NCI-H748 (cell line): Measurements from ENCODE around the gene OR4S2.

Experiments used
- DNase-seq: peaks from one replicate; lab custom pipeline; 2025; ENCODE audit not compliant: unreplicated experiment; lab: John Stamatoyannopoulos, UW

OR4S2 gene, protein sequence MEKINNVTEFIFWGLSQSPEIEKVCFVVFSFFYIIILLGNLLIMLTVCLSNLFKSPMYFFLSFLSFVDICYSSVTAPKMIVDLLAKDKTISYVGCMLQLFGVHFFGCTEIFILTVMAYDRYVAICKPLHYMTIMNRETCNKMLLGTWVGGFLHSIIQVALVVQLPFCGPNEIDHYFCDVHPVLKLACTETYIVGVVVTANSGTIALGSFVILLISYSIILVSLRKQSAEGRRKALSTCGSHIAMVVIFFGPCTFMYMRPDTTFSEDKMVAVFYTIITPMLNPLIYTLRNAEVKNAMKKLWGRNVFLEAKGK

DNA sequence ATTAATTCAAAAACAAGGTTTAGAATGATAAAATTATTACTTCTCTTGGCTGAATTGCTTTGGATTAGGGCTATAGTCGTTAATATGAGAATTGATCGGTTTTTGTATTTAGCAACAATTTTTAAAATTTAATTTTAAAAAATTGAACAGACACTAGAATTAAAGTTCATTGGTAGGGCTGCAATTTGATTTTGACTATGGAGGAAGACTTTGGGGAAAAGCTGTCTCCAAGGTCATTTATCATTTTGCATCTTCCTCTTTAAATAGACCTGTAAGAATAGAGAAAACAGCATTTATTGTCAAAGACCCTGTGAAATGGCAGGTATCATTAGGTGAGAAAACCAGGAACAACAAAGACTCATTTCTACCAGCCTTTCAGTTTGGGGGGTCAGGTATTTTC, at the start of gene OR4S2:
TSS of gene OR4S2 (plus strand) at position 301 of the 400 bp plus-strand sequence. CDS start 2,577 bp downstream, outside the sequence.
- DNase-seq: no peak

DNA sequence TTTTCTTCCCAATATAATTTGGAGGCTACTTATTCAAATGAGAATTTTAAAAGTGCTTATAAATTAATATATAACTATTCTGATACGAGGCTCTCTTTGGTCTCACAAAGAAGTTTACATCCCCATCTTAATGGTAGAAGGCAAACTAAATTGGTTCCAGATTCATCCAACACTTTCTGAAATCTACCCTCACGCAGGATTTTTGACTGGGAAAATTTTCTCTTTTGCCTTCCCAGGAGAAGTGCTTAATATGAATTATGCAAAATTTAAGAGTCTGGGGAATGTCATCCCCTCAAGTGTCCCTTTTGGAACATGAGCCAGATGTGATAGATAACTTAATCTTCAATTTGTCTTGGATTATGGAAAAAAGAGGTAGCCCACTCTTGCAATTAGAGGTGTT, 40.6 kb upstream of the OR4S2 start, which contains the start of gene OR4C11:
TSS of gene OR4C11 (minus strand) at position 101 of the 400 bp plus-strand sequence. CDS start 3,272 bp downstream, outside the sequence.
- no peak for DNase-seq

DNA sequence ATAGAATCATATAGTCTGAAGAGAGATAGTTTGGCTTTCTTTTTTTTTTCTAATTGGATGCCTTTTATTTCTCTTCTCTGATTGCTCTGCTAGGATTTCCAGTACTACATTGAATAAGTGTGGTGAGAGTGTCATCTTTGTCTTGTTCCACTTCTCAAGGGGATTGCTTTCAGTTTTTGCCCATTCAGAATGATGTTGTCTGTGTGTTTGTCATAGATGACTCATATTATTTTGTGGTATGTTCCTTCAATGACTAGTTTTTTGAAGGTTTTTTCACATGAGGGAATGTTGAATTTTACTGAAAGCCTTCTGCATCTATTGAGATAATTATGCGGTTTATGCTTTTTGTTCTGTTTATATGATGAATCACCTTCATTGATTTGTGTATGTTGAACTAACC, 23.6 kb upstream of the OR4S2 start:
- no peak for DNase-seq

DNA sequence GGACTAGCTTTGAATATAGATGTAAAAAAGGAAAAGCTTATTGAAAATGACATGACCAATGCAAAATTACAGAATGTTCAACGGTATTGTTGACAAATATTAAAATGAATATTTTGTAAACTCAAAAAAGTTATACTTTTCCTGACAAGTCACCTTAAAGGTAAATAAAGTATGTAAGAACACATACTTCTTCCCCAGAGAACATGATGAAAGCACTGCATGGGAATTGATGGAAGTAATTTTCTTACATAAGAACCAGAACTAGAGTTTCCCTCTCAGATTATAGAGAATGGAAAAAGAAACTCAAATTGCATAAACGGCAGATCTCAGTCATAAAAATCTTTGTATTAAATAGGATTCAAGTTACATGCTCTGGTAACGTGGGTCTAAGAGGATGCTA, 13.3 kb upstream of the OR4S2 start, which contains the start of gene OR4P4:
TSS of gene OR4P4 (plus strand) at position 301 of the 400 bp plus-strand sequence.
- DNase-seq: no peak

DNA sequence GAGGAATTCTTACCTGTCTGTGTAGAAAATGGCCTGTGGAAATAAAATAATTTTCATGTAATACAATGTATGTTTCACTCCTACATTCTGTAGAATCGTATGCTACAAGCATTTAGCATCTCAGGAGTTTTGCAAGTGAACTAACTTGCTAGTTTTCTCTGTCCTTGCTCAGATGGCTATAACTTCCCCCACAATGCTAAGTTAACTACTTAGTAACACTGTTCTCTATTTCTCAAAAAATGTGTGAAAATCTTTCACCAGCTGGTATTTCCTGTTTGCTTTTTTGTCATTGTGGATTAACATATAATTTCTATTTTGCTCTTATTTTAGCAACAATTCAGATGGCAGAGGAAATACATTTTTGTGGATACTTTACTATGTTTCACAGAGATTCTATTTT, 4.4 kb downstream of the OR4S2 start:
- DNase-seq: no peak

DNA sequence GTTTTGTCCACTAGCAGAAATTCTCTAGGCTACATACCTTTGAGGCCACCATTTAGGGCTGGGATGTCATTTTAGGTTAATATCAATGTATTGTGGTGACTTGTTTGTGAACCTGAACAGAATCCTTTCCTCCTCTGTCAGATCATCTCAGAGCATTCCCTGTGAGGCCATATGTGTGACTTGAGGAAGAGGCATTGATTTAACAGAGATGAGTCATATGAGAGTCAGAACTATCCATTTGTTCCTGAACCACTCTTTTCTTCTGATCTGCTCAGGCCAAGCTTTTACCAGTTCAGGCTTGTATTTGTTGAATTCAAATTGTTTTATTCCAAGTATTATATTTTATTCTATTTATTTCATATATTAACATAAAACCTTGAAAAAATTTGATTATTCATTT, 7.0 kb downstream of the OR4S2 start:
- DNase-seq: no peak

DNA sequence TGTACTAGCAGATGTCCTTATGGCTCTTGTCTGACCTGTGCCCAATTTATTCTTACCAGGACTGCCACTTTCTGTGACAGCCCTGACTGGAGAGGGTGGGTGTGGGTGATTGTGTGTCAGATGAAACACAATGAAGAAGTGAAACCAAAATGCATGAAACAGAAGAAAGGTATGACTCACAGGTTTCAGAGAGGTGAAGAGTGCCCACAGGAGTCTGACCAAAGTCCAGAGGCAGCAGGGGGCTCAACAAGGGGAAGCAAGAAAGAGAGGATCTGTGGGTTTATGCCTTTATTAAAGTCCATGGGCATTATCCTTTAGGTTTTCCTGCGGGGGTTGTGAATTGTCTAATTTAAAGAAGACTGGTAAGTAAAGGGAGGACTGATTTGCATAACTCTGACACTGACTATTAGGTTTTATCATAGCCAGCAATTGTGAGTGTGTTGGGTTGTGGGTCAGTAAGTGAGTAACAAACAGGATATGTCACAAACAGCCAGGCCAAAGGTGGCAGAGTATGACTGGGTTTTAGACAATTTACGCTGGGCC, 10.0 kb downstream of the OR4S2 start:
- no peak for DNase-seq

DNA sequence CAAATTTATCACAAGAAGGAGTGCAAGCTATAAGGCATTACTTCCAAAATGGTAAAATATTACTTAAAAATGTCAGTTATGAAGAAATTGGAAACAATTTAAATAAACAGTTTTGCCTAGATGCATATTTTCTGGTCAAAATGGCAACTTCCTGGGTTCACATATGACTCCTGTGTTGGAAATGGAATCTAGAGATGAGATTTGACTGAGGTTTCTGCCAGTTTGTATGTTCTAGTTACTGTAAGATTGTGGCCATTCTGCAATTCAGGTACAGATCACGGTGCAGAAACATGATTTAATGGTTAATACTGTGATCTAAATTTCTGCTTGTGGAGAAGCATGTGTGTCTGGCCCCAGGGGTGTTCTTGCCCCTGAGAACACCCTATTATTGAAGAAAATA, 10.5 kb downstream of the OR4S2 start:
- no peak for DNase-seq

DNA sequence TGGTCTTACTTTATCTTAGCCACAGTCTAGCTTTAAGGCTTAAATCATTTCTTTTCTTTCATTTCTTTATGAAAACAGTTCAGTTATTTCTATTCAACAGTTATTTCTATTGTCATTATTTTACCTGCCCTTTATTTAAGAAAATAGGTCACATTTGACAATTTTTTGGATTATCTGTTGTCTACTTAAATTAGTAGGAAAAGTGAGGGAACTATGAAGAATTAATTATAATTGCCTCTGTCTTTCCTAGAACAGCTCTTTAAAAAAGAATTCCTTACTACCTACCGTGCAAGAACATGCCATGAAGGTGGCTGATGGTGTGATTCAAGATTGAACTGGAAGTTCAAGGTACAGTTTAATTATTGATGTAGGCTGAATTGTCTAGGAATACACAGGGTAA, 13.8 kb downstream of the OR4S2 start, which contains the start of gene OR4C6:
TSS of gene OR4C6 (plus strand) at position 301 of the 400 bp plus-strand sequence. CDS start 2,966 bp downstream, outside the sequence.
- DNase-seq: no peak

DNA sequence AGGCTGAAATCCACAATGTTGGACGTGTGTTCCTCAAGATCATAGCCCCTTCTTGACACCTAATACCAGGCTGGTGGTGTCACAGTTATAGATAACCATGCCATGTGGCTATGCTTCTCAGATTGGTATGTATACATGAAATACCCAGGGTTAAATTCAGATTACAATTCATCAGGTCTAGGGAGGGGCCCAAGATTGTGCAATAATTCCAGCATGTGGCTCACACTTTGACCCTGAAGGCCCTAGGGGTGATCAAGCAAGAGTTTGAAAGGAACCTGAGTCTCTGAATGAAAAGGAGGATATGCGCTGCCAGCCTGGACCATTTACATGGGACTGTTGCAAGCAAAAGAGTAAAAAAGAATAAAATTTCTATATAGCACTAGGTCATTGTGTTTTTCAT, 21.2 kb downstream of the OR4S2 start:
- no peak for DNase-seq

DNA sequence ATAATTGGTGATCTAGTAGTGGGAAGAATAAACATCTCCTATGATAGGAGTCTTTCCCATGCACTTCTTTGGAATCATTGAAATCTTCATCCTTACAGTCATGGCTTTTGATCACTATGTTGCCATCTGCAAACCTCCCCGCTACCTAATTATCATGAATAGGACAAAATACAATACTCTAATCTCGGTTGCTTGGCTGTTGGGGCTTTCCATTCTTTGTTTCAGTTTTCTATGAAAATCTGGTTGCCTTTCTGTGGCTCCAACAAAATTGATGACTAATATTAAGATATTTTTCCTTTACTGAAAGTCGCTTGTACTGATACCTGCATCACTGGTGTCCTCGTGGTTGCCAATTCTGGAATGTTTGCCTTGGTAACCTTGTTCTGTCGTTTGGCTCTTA, 25.7 kb downstream of the OR4S2 start:
- DNase-seq: no peak

DNA sequence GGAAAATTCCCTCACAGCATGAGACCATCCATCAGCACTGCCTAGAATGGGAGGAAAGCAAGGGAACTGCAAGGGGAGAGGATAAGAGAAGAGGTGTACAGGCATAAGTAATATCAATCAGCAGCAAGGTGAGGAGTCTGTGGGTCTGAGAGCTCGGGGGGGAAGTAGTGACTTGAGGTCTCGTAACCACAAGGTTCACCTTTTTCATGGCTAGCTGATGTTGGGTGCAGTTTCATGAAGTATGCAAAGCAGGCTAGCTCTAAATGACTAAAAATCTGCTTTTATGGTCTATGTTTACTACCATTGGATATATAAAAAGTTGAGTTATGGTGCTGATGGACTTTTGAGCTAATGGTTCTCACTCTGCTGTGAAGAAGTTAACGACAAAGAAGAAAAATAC, 49.7 kb downstream of the OR4S2 start:
- DNase-seq: no peak

DNA sequence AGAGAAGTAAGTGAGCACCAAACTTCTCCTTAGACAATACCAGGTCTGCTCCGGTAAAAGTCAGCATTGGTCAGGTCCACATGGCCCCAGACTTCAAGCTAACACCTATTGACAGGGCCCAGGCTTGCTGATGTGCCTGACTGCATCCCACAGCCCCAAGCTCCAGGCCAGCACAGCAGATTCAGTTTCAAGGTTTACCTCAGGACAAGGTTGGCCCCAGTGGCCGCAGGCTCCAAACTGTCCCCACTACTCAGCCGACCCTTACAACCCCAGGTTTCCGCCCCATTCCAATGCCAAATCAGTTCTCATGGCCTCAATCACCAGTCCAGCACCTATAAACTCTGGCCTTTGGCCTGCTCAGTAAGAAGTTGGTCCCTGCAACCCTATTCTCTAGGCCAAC, 53.3 kb downstream of the OR4S2 start:
- no peak for DNase-seq
